Testis (tissue), 3 donors: ENCODE data around the gene KRT34. TPM values are rescaled to one million over a fixed set of nuclear protein-coding genes. Genes with fewer than 3 reads are reported as not detected.

Experiments used
- DNase-seq: peaks from one replicate; pipeline ENCODE4 v3.0.0-alpha.2; 2019
- H3K27ac ChIP-seq, 2 donors: fragments of 200-600 bp; sonication (generic); one replicate each; pipeline ENCODE4 v1.5.1; 2019
- H3K27me3 ChIP-seq: fragments of 200-600 bp; sonication (generic); one replicate; pipeline ENCODE4 v1.5.1; 2019
- H3K36me3 ChIP-seq: fragments of 200-600 bp; sonication (generic); one replicate; pipeline ENCODE4 v1.5.1; 2017; ENCODE audit warnings: low read depth; ENCODE audit errors: missing control alignments
- H3K4me1 ChIP-seq: fragments of 200-600 bp; sonication (generic); one replicate; pipeline ENCODE4 v1.5.1; 2019
- H3K4me3 ChIP-seq, 2 donors: fragments of 200-600 bp; sonication (generic); one replicate each; pipeline ENCODE4 v1.5.1; 2017 to 2019
- H3K9me3 ChIP-seq: fragments of 200-600 bp; sonication (generic); one replicate; pipeline ENCODE4 v1.5.1; 2017
- CTCF ChIP-seq, 3 experiments: fragments of 450-650 bp in 2 of 3; fragments of 200-600 bp in 1 of 3; sonication (generic) in 1 of 3; IDR thresholded peaks; one replicate each; pipeline ENCODE4 v1.5.1; 2016 to 2019; ENCODE audit warnings: antibody characterized with exemption in 3 of 3, mild to moderate bottlenecking in 2 of 3, moderate library complexity in 1 of 3
- POLR2A ChIP-seq: fragments of 450-650 bp; IDR thresholded peaks from one replicate; pipeline ENCODE4 v1.6.1; 2017; ENCODE audit warnings: antibody characterized with exemption, mild to moderate bottlenecking, moderate library complexity
- WGBS, 2 donors: methylation state at CpG; one replicate each; pipeline ENCODE4 v1.1.5; 2018; 5-methylcytosine and 5-hydroxymethylcytosine counted together
- intact Hi-C: fragments of 100-400 bp; cut with DNase I; formaldehyde crosslinking; loops from one replicate; pipeline ENCODE4 v1.15.1; 2023; ENCODE audit warnings: low total_unique reads
- polyA plus RNA-seq: library from polyadenylated mRNA; stranded (reverse); fragments of 350-450 nt; fragmentation: Illumina TruSeq; extraction: RNeasy Lipid Tissue Mini Kit (QIAGEN cat#74804); gene quantifications from one replicate; pipeline ENCODE4 v1.2.3, GENCODE V29; 2014; ENCODE audit warnings: low read depth, low replicate concordance; ENCODE audit not compliant: insufficient read depth
- total RNA-seq, 2 donors: library from RNA; depleted of rRNA; stranded (reverse); fragments of >200 nt; gene quantifications; one replicate each; pipeline ENCODE4 v1.2.3, GENCODE V29; 2016

KRT34 gene
- total and polyA plus RNA-seq, 3 donors from 2014 or later = 0.50 to 1.2 (median 0.55) TPM

GRCh38 chr17:41343029-41343428 lies 39.1 kb downstream of the KRT34 start:
- DNase-seq = no peak
- Histone ChIP-seq H3K9me3 (no peaks in the 10 kb centered on the region), H3K27ac (no peak overlapping the region), H3K36me3 (no peaks in the 10 kb centered on the region), H3K27me3 (no peaks in the 10 kb centered on the region), H3K4me1 (no peaks in the 10 kb centered on the region), H3K4me3 (no peak overlapping the region)
- no peak for TF ChIP-seq POLR2A
- TF ChIP-seq CTCF (IDR thresholded peaks at IDR 0.05) = no peak
- 39 to 54% methylated on average over 3 of the region's 3 CpGs for WGBS, 2 donors
- intact Hi-C loops = no loop called here

DNA sequence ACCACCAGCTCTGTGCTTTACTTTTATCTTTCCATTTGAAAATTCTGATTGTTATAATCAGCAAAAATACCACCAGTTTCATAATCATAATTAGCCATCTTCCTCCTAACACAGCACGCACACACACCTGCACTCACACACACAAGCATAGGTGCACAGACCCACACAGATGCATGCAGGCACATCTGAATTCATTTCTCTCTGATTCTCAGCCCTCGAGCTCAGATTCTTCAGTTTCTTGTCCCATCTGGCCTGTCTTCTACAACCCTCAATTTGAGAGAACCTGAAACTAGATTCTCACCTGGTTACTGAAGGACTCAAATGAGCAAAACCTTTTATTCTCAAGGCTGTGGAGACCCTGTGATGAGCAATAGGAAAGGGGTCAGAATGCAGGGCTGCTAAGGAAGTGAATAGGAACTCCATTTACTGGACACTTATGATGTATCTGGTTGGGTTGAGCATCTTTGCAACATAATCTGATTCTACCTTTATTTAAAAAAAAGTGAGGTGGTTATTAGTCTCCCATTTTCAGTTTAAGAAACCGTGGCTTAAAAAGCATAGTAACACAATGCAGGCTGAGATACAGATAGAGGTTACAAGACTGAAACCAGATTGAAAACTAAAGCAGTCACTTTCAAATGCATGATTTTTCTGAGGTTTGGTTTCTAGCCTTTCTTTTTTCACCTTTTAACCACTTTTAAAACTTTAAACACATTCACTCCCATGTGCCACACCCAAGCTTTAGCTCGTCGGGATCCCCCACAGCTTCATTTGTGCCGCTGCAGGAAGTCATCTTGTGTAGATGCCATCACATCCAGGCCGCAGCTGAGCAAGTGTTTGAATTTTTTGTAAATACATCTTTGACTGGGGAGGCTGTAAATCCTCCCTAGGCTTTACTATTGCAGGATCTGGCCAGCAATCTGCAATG lies 40.9 kb downstream of the KRT34 start:
- intact Hi-C loops = no loop called here
- H3K4me1 ChIP-seq = no peaks in the 10 kb centered on the region
- H3K27me3 ChIP-seq = no peaks in the 10 kb centered on the region
- H3K36me3 ChIP-seq = no peaks in the 10 kb centered on the region
- no peak for DNase-seq
- WGBS, 2 donors = 87 to 88% methylated on average over 7 of the region's 7 CpGs
- no peaks in the 10 kb centered on the region for H3K9me3 ChIP-seq
- no peak overlapping the region for H3K4me3 ChIP-seq
- H3K27ac ChIP-seq = no peak overlapping the region
- TF ChIP-seq CTCF (IDR thresholded peaks at IDR 0.05) = no peak
- no peak for TF ChIP-seq POLR2A

GRCh38 chr17:41340494-41340893 lies 41.6 kb downstream of the KRT34 start:
- H3K4me1 ChIP-seq = no peaks in the 10 kb centered on the region
- H3K4me3 ChIP-seq = no peak overlapping the region
- no peaks in the 10 kb centered on the region for H3K27me3 ChIP-seq
- H3K9me3 ChIP-seq = no peaks in the 10 kb centered on the region
- no peak for DNase-seq
- no peak overlapping the region for H3K27ac ChIP-seq
- WGBS, 2 donors = 71 to 75% methylated on average over 3 of the region's 3 CpGs
- intact Hi-C loops = no loop called here
- TF ChIP-seq POLR2A = no peak
- TF ChIP-seq CTCF (IDR thresholded peaks at IDR 0.05) = no peak
- no peaks in the 10 kb centered on the region for H3K36me3 ChIP-seq

- Histone ChIP-seq H3K4me3 (no peak overlapping the region), H3K4me1 (no peaks in the 10 kb centered on the region), H3K27me3 (no peaks in the 10 kb centered on the region), H3K27ac (no peak overlapping the region), H3K36me3 (no peaks in the 10 kb centered on the region), H3K9me3 (no peaks in the 10 kb centered on the region)
- TF ChIP-seq POLR2A (no peak), CTCF (IDR thresholded peaks at IDR 0.05) (no peak)
- WGBS, 2 donors = 76 to 91% methylated on average over 2 of the region's 2 CpGs
- intact Hi-C loops = no loop called here
- no peak for DNase-seq
These were observed 42.4 kb downstream of the KRT34 start for GRCh38 chr17:41339571-41340172.
